VCaP (cell line): ENCODE measurements around the gene TSC1.

ENCODE experiments used
- H3K27ac ChIP-seq: fragments of 450-650 bp; 2 replicates; pipeline ENCODE4 v1.5.1; 2017
- TF ChIP-seq, protein P1 (sequence below): fragments of 450-650 bp; conservative IDR thresholded peaks from 2 replicates; pipeline ENCODE4 v1.5.1; 2017; ENCODE audit warnings: mild to moderate bottlenecking, moderate library complexity

The TSC1 gene

DNA sequence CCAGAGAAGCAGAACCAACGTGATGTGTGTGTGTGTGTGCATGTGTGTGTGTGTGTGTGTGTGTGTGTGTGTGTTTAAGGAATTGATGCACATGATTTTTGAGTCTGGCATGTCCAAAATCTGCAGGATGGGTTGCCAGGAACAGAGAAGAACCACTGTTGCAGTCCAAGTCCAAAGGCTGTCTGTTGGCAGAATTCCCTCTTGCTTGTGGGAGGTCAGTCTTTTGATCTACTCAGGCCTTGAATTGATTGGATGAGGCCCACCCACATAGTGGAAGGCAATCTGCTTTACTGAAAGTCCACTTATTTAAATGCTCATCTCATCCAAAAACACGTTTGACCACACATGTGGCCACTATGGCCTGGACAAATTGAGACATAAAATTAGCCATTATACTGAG lies 11.4 kb upstream of the TSC1 start:
- TF ChIP-seq, protein P1, sequence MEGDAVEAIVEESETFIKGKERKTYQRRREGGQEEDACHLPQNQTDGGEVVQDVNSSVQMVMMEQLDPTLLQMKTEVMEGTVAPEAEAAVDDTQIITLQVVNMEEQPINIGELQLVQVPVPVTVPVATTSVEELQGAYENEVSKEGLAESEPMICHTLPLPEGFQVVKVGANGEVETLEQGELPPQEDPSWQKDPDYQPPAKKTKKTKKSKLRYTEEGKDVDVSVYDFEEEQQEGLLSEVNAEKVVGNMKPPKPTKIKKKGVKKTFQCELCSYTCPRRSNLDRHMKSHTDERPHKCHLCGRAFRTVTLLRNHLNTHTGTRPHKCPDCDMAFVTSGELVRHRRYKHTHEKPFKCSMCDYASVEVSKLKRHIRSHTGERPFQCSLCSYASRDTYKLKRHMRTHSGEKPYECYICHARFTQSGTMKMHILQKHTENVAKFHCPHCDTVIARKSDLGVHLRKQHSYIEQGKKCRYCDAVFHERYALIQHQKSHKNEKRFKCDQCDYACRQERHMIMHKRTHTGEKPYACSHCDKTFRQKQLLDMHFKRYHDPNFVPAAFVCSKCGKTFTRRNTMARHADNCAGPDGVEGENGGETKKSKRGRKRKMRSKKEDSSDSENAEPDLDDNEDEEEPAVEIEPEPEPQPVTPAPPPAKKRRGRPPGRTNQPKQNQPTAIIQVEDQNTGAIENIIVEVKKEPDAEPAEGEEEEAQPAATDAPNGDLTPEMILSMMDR: no peak
- no peak overlapping the region for H3K27ac ChIP-seq

DNA sequence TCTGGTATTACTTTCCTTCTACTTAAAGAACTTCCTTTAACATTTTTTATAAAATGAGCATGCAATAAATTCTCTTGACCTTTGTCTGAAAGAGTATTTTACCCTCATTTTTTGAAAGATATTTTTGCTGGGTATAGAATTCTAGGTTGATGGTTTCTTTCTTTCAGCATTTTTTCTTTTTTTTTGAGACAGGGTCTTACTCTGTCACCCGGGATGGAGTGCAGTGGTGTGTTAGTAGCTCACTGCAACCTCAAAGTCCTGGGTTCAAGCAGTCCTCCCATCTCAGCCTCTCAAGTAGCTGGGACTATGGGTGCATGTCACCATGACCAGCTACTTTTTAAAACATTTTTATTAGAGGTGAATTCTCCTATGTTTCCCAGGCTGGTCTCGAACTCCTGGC lies 10.7 kb upstream of the TSC1 start:
- TF ChIP-seq, protein P1: no peak
- no peak overlapping the region for H3K27ac ChIP-seq

DNA sequence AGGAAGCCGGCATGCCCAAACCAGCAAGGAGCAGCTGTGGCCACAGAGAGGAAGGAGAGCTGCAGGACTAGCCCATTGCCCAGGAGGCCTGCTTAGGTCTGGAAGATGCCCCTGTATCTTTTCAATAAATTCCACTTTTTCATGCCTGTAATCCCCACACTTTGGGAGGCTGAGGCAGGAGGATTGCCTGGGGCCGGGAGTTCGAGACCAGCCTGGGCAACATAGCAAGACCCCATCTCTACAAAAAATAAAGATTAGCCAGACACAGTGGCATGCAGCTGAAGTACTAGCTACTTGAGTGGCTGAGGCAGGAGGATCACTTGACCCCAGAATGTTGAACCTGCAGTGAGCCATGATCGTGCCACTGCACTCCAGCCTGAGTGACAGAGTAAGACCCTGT lies 5.3 kb upstream of the TSC1 start:
- TF ChIP-seq, protein P1: no peak
- no peak overlapping the region for H3K27ac ChIP-seq

DNA sequence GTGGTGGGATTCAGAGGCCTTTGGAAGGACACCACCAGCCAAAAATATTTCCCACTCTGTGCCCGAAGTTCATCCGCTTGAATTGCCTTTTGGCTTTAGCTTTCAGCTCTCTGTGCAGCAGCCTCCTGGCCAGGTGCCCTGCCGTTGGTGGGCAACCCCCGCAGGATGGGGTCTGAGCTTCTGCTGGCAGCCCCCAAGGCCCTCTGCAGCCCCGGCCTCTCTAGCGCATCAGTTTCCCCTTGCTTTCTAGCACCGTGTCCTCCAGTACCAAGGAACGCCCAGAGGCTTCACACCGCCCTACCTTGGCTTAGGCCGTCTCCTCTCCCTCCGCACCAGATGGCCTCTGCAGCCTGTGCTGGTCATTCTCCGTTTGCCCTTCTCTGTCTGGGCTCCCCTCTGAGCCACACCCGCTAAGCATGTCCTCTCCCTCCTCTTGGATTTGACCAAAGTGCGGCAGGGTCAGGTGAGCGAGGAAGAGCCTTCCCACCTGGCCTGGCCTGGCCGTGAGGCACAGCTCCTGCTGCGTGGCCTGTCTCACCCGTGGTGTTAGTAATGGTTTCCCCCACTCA lies 4.2 kb upstream of the TSC1 start:
- TF ChIP-seq, protein P1: no peak
- no peak overlapping the region for H3K27ac ChIP-seq

DNA sequence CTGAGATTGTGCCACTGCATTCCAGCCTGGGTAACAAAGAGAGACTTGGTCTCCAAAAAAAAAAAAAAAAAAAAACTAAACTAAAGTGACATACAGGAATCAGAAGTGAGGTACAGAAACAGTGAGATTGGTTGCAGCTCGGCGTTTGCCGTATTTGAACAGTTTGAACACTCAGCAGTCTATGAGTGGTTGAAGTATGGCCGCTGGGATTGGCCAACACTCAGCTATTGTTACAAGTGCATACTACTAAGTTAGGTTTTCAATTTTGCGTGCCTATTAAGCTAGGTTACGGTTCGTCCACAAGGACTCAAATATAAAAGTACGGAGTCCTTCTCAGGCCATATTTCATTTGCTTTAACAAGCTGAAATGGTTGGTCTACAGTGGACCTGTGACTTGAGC lies 3.3 kb upstream of the TSC1 start:
- TF ChIP-seq, protein P1: no peak
- H3K27ac ChIP-seq: no peak overlapping the region

DNA sequence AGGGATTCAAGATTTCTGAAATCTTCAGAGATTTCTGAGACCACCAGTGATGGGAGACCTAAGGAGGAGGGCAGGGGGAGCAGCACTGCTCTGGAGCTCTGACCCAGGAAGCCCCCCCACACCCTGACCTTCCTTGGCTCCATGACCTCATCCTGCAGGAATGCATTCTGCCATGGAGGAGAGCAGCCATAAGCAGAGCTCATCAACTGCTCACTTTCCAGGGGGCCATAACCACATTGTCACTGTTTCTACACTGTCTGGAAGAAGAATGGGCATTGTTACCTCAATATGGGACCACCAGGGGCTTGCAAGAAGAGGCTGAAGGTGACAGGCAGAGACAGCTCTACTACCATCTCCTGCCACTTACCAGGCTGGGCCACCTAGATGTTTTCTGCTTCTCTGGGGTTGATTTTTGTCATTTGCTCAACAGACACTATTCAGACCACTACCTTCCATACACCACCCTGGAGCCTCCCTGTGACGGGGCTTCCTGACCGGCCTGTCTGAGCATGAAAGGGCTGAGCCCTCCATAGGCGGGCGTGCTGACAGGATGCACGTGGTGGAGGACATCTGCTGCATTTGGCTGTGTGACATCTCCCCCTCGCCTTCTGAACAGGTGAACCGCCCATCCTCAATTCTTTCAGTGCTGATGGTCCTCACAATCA lies 2.3 kb upstream of the TSC1 start:
- TF ChIP-seq, protein P1: no peak
- H3K27ac ChIP-seq: no peak overlapping the region

DNA sequence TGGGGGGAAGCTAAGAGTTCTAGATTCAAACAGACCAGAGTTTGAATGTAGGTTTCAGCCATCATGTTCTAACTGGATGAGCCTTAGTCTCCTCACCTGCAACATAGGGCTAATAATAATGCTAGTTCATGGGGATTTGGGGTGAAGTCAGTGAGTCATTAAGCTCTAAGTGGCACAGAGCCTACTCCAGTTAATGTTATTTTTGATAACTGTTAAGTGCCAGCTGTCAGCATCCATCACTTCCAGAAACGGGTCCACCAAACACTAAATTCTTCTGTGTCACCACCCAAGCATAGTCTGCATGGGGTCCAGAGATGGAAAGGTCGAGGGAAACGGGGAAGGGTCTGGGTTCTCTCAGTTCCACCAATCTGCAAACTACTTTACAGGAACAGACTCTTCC lies 1.8 kb upstream of the TSC1 start:
- no peak overlapping the region for H3K27ac ChIP-seq
- TF ChIP-seq, protein P1: no peak
